GF-D8 (cell line): Measurements from ENCODE around the gene DAZ2.
"Not testable (repeated sequence)": the region's sequence is repeated elsewhere in the genome, so short reads cannot be mapped to it uniquely, and the experiment has no call there.

Experiments
- DNase-seq: peaks from one replicate; lab custom pipeline; 2025; lab: John Stamatoyannopoulos, UW

The DAZ2 gene

GRCh38 chrY:23219233-23219632 lies at the start of gene DAZ2:
TSS of gene DAZ2 (plus strand) at chrY:23219533. CDS start at chrY:23219741, 208 bp downstream.
- DNase-seq: not testable (repeated sequence)

GRCh38 chrY:23198908-23199307 lies 20.4 kb upstream of the DAZ2 start, which contains the start of gene DAZ1:
TSS of gene DAZ1 (minus strand) at chrY:23199008. CDS start at chrY:23198800, 208 bp downstream.
- not testable (repeated sequence) for DNase-seq

GRCh38 chrY:23207455-23207854 lies 11.9 kb upstream of the DAZ2 start:
- not testable (repeated sequence) for DNase-seq

- not testable (repeated sequence) for DNase-seq
These were observed 9.4 kb upstream of the DAZ2 start for GRCh38 chrY:23209802-23210495.

- DNase-seq: not testable (repeated sequence)
These were observed 8.7 kb upstream of the DAZ2 start for GRCh38 chrY:23210681-23211080.
